WTC11 (cell line): ENCODE measurements around the gene B4GALT6. TPM values are rescaled to one million over a fixed set of nuclear protein-coding genes. Genes with fewer than 3 reads are reported as not detected.

Experiments
- ATAC-seq: fragments of 200-7000 bp; cut with Tn5 transposase; 2 replicates; pipeline ENCODE4 v1.10.0; 2021; ENCODE audit warnings: mild to moderate bottlenecking, moderate library complexity
- CTCF ChIA-PET: fragments of 300-600 bp; sonication (Branson Sonifier 250); formaldehyde crosslinking; loops from one replicate; lab custom pipeline; 2021; ENCODE audit warnings: antibody characterized with exemption; lab: Charles Lee
- POLR2A ChIA-PET: fragments of 350-600 bp; sonication (Branson Sonifier 250); formaldehyde crosslinking; loops from one replicate; lab custom pipeline; 2021; ENCODE audit warnings: antibody characterized with exemption; lab: Charles Lee
- DNase-seq: peaks from one replicate; pipeline ENCODE4 v3.0.0; 2021; ENCODE audit warnings: low spot score
- H3K27ac Mint-ChIP-seq: 2 replicates; pipeline ENCODE4 v1.8.0; 2021; ENCODE audit warnings: mixed read lengths
- H3K27me3 Mint-ChIP-seq: 2 replicates; pipeline ENCODE4 v1.8.0; 2021; ENCODE audit warnings: low read depth, mild to moderate bottlenecking, moderate library complexity, mixed read lengths
- H3K36me3 Mint-ChIP-seq: 2 replicates; pipeline ENCODE4 v1.8.0; 2021; ENCODE audit warnings: mixed read lengths
- H3K4me1 Mint-ChIP-seq: 2 replicates; pipeline ENCODE4 v1.8.0; 2022; ENCODE audit warnings: mixed read lengths
- H3K4me3 Mint-ChIP-seq: 2 replicates; pipeline ENCODE4 v1.8.0; 2021; ENCODE audit warnings: mild to moderate bottlenecking, moderate library complexity, mixed read lengths
- H3K9me3 Mint-ChIP-seq: 2 replicates; pipeline ENCODE4 v1.8.0; 2021; ENCODE audit warnings: mixed read lengths
- CREM ChIP-seq: sonication (generic); formaldehyde crosslinking; IDR thresholded peaks from 2 replicates; pipeline ENCODE4 v1.8.1; 2022; ENCODE audit warnings: mild to moderate bottlenecking, missing genetic modification reagents, moderate library complexity
- FOXK1 ChIP-seq: sonication (generic); formaldehyde crosslinking; IDR thresholded peaks from 2 replicates; pipeline ENCODE4 v1.8.0; 2022; ENCODE audit warnings: mild to moderate bottlenecking, moderate library complexity, missing genetic modification reagents
- GABPB1 ChIP-seq: sonication (generic); formaldehyde crosslinking; IDR thresholded peaks from 2 replicates; pipeline ENCODE4 v1.8.1; 2023; ENCODE audit warnings: mild to moderate bottlenecking, missing genetic modification reagents
- IRF2 ChIP-seq: sonication (generic); formaldehyde crosslinking; IDR thresholded peaks from 2 replicates; pipeline ENCODE4 v1.8.0; 2022; ENCODE audit warnings: low read depth, missing genetic modification reagents, borderline replicate concordance
- JAZF1 ChIP-seq: fragments of 250-450 bp; sonication (Bioruptor Pico); IDR thresholded peaks from 2 replicates; pipeline ENCODE4 v1.9.0; 2021; ENCODE audit warnings: moderate library complexity, mild to moderate bottlenecking, inconsistent platforms
- MYBL2 ChIP-seq: sonication (generic); formaldehyde crosslinking; IDR thresholded peaks from 2 replicates; pipeline ENCODE4 v1.8.1; 2023; ENCODE audit warnings: mild to moderate bottlenecking, moderate library complexity, missing genetic modification reagents
- NFYB ChIP-seq: sonication (generic); formaldehyde crosslinking; conservative IDR thresholded peaks from 2 replicates; pipeline ENCODE4 v1.8.0; 2022; ENCODE audit warnings: low read depth, missing genetic modification reagents
- NR1H2 ChIP-seq: sonication (generic); formaldehyde crosslinking; IDR thresholded peaks from 2 replicates; pipeline ENCODE4 v1.9.0; 2021; ENCODE audit warnings: mild to moderate bottlenecking, moderate library complexity, missing genetic modification reagents
- NR2C2 ChIP-seq: sonication (generic); formaldehyde crosslinking; IDR thresholded peaks from 2 replicates; pipeline ENCODE4 v1.8.0; 2022; ENCODE audit warnings: mild to moderate bottlenecking, missing genetic modification reagents
- OVOL2 ChIP-seq: fragments of 250-450 bp; sonication (Bioruptor Pico); IDR thresholded peaks from 2 replicates; pipeline ENCODE4 v1.9.0; 2021; ENCODE audit warnings: mild to moderate bottlenecking, borderline replicate concordance
- PRRX2 ChIP-seq: fragments of 250-450 bp; sonication (Bioruptor Pico); IDR thresholded peaks from 2 replicates; pipeline ENCODE4 v1.8.0; 2021; ENCODE audit warnings: mild to moderate bottlenecking
- SOX15 ChIP-seq: fragments of 250-450 bp; sonication (Bioruptor Pico); IDR thresholded peaks from 2 replicates; pipeline ENCODE4 v1.9.0; 2021; ENCODE audit warnings: mild to moderate bottlenecking
- ZNF219 ChIP-seq: sonication (generic); formaldehyde crosslinking; IDR thresholded peaks from 2 replicates; pipeline ENCODE4 v1.8.0; 2023; ENCODE audit warnings: missing genetic modification reagents, mild to moderate bottlenecking, borderline replicate concordance
- ZNF232 ChIP-seq: sonication (generic); formaldehyde crosslinking; IDR thresholded peaks from 2 replicates; pipeline ENCODE4 v1.8.0; 2022; ENCODE audit warnings: mild to moderate bottlenecking, missing genetic modification reagents
- ZNF317 ChIP-seq: sonication (generic); formaldehyde crosslinking; IDR thresholded peaks from 2 replicates; pipeline ENCODE4 v1.8.1; 2023; ENCODE audit warnings: low read depth, mild to moderate bottlenecking, moderate library complexity, missing genetic modification reagents, borderline replicate concordance
- total RNA-seq: library from RNA; stranded (reverse); gene quantifications from 3 replicates; pipeline ENCODE4 v1.2.3, GENCODE V29; 2021
- TF ChIP-seq, protein P1 (sequence below): sonication (generic); formaldehyde crosslinking; IDR thresholded peaks from 2 replicates; pipeline ENCODE4 v1.8.1; 2023; ENCODE audit warnings: mild to moderate bottlenecking, missing genetic modification reagents, moderate library complexity
- TF ChIP-seq, protein P2 (sequence below): fragments of 250-450 bp; sonication (Bioruptor Pico); IDR thresholded peaks from 2 replicates; pipeline ENCODE4 v1.9.0; 2021; ENCODE audit warnings: mild to moderate bottlenecking
- TF ChIP-seq, protein P3 (sequence below): sonication (generic); formaldehyde crosslinking; IDR thresholded peaks from 2 replicates; pipeline ENCODE4 v1.8.1; 2023; ENCODE audit warnings: mild to moderate bottlenecking, missing genetic modification reagents, moderate library complexity
- TF ChIP-seq, protein P4 (sequence below): sonication (generic); formaldehyde crosslinking; IDR thresholded peaks from 2 replicates; pipeline ENCODE4 v1.8.1; 2023; ENCODE audit warnings: mild to moderate bottlenecking, missing genetic modification reagents
- TF ChIP-seq, protein P5 (sequence below): sonication (generic); formaldehyde crosslinking; IDR thresholded peaks from 2 replicates; pipeline ENCODE4 v1.8.0; 2022; ENCODE audit warnings: missing genetic modification reagents
- TF ChIP-seq, protein P6 (sequence below): sonication (generic); formaldehyde crosslinking; IDR thresholded peaks from 2 replicates; pipeline ENCODE4 v1.8.1; 2022; ENCODE audit warnings: low read depth, mild to moderate bottlenecking, moderate library complexity, missing genetic modification reagents, borderline replicate concordance
- TF ChIP-seq, protein P7 (sequence below): fragments of 250-450 bp; sonication (Bioruptor Pico); IDR thresholded peaks from 2 replicates; pipeline ENCODE4 v1.9.0; 2021; ENCODE audit warnings: moderate library complexity, mild to moderate bottlenecking, inconsistent platforms, borderline replicate concordance
- TF ChIP-seq, protein P8 (sequence below): sonication (generic); formaldehyde crosslinking; IDR thresholded peaks from 2 replicates; pipeline ENCODE4 v1.8.0; 2022; ENCODE audit warnings: mild to moderate bottlenecking, missing genetic modification reagents

Gene B4GALT6
- total RNA-seq, 1 experiment from 2014 or later = 50.6 TPM

DNA sequence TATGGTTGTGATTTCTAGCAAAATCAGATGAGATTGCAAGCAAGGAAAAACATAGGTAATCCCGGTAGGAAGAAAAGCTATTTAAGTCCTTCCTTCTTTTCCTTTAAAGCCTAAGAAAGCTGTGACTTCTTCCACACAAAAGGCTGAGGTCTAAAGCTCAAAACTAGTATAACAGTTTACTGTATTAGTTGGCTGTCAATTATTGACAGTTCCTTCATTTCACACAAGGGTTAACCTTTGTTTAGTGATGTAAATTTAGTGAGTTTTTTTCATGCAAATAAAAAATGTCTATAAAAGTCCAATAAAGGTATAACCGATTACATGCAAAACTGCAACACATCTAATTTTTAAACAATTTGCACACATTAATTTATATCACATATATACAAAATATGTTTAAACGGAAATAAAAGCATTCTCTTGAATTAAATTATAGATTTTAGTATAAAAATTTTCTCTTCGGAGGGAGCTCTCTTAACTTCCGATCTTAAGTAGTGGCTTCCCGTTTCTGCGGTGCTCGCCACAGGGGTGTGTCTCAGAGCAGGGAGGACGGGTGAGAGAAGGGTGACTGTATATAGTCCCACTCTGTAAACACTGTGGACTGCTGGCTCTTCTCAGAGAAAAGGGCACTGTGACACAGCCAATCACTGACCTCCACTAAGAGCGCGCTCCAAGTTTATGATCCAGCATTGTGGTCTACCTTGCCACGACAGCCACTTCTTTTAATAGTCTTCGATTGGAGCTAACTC is 59.3 kb downstream of the B4GALT6 start (continued):
- TF ChIP-seq, protein P1, sequence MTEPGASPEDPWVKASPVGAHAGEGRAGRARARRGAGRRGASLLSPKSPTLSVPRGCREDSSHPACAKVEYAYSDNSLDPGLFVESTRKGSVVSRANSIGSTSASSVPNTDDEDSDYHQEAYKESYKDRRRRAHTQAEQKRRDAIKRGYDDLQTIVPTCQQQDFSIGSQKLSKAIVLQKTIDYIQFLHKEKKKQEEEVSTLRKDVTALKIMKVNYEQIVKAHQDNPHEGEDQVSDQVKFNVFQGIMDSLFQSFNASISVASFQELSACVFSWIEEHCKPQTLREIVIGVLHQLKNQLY (CRISPR knock-in tag) = no peak
- TF ChIP-seq ZNF317 = no peak
- TF ChIP-seq, protein P2, sequence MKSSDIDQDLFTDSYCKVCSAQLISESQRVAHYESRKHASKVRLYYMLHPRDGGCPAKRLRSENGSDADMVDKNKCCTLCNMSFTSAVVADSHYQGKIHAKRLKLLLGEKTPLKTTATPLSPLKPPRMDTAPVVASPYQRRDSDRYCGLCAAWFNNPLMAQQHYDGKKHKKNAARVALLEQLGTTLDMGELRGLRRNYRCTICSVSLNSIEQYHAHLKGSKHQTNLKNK (CRISPR knock-in tag) = no peak
- TF ChIP-seq, protein P3, sequence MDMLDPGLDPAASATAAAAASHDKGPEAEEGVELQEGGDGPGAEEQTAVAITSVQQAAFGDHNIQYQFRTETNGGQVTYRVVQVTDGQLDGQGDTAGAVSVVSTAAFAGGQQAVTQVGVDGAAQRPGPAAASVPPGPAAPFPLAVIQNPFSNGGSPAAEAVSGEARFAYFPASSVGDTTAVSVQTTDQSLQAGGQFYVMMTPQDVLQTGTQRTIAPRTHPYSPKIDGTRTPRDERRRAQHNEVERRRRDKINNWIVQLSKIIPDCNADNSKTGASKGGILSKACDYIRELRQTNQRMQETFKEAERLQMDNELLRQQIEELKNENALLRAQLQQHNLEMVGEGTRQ = no peak
- no peak for TF ChIP-seq JAZF1 (CRISPR knock-in tag)
- no peak for TF ChIP-seq NFYB (CRISPR knock-in tag)
- TF ChIP-seq IRF2 (CRISPR knock-in tag) = no peak
- TF ChIP-seq GABPB1 (CRISPR knock-in tag) = no peak
- TF ChIP-seq, protein P4, sequence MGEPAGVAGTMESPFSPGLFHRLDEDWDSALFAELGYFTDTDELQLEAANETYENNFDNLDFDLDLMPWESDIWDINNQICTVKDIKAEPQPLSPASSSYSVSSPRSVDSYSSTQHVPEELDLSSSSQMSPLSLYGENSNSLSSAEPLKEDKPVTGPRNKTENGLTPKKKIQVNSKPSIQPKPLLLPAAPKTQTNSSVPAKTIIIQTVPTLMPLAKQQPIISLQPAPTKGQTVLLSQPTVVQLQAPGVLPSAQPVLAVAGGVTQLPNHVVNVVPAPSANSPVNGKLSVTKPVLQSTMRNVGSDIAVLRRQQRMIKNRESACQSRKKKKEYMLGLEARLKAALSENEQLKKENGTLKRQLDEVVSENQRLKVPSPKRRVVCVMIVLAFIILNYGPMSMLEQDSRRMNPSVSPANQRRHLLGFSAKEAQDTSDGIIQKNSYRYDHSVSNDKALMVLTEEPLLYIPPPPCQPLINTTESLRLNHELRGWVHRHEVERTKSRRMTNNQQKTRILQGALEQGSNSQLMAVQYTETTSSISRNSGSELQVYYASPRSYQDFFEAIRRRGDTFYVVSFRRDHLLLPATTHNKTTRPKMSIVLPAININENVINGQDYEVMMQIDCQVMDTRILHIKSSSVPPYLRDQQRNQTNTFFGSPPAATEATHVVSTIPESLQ (CRISPR knock-in tag) = no peak
- TF ChIP-seq, protein P5, sequence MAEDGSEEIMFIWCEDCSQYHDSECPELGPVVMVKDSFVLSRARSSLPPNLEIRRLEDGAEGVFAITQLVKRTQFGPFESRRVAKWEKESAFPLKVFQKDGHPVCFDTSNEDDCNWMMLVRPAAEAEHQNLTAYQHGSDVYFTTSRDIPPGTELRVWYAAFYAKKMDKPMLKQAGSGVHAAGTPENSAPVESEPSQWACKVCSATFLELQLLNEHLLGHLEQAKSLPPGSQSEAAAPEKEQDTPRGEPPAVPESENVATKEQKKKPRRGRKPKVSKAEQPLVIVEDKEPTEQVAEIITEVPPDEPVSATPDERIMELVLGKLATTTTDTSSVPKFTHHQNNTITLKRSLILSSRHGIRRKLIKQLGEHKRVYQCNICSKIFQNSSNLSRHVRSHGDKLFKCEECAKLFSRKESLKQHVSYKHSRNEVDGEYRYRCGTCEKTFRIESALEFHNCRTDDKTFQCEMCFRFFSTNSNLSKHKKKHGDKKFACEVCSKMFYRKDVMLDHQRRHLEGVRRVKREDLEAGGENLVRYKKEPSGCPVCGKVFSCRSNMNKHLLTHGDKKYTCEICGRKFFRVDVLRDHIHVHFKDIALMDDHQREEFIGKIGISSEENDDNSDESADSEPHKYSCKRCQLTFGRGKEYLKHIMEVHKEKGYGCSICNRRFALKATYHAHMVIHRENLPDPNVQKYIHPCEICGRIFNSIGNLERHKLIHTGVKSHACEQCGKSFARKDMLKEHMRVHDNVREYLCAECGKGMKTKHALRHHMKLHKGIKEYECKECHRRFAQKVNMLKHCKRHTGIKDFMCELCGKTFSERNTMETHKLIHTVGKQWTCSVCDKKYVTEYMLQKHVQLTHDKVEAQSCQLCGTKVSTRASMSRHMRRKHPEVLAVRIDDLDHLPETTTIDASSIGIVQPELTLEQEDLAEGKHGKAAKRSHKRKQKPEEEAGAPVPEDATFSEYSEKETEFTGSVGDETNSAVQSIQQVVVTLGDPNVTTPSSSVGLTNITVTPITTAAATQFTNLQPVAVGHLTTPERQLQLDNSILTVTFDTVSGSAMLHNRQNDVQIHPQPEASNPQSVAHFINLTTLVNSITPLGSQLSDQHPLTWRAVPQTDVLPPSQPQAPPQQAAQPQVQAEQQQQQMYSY = no peak

DNA sequence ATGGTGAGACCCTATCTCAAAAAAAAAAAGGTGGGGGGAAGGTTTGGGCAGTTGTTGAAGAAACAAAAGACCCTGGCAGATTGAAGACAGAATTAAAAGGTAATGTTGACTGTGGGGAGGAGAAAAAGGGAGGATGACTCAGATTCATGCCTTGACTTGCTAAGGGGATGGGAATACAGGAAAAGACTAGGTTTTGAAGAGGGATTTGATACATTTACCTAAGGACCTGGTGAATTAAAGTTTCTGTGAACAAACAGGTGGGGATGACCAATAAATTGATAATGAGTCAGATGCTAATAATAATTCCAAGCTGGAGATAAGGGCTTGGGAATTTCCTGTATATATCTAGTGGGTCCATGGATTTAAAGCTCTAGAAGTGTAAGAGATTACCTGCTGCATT is 65.1 kb downstream of the B4GALT6 start:
- CTCF ChIA-PET = interaction anchor here (1.4 kb wide), 1 partner anchor 9 kb away, joined by 4 read pairs; no protein-coding TSS in a partner anchor
- no peaks in the 10 kb centered on the region for H3K27me3 Mint-ChIP-seq
- peaks cover 14% of the 10 kb centered on the region for H3K4me1 Mint-ChIP-seq
- TF ChIP-seq ZNF219 (CRISPR knock-in tag) (no peak), SOX15 (no peak), FOXK1 (no peak), NR2C2 (CRISPR knock-in tag) (no peak), OVOL2 (CRISPR knock-in tag) (no peak), MYBL2 (CRISPR knock-in tag) (no peak), PRRX2 (CRISPR knock-in tag) (no peak), CREM (CRISPR knock-in tag) (no peak), NR1H2 (CRISPR knock-in tag) (no peak), ZNF232 (CRISPR knock-in tag) (no peak)
- TF ChIP-seq, protein P6, sequence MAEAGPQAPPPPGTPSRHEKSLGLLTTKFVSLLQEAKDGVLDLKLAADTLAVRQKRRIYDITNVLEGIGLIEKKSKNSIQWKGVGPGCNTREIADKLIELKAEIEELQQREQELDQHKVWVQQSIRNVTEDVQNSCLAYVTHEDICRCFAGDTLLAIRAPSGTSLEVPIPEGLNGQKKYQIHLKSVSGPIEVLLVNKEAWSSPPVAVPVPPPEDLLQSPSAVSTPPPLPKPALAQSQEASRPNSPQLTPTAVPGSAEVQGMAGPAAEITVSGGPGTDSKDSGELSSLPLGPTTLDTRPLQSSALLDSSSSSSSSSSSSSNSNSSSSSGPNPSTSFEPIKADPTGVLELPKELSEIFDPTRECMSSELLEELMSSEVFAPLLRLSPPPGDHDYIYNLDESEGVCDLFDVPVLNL (CRISPR knock-in tag) = no peak
- TF ChIP-seq, protein P7, sequence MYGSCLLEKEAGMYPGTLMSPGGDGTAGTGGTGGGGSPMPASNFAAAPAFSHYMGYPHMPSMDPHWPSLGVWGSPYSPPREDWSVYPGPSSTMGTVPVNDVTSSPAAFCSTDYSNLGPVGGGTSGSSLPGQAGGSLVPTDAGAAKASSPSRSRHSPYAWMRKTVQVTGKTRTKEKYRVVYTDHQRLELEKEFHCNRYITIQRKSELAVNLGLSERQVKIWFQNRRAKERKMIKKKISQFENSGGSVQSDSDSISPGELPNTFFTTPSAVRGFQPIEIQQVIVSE (CRISPR knock-in tag) = no peak
- TF ChIP-seq, protein P8, sequence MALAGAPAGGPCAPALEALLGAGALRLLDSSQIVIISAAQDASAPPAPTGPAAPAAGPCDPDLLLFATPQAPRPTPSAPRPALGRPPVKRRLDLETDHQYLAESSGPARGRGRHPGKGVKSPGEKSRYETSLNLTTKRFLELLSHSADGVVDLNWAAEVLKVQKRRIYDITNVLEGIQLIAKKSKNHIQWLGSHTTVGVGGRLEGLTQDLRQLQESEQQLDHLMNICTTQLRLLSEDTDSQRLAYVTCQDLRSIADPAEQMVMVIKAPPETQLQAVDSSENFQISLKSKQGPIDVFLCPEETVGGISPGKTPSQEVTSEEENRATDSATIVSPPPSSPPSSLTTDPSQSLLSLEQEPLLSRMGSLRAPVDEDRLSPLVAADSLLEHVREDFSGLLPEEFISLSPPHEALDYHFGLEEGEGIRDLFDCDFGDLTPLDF = no peak

More for the DNA sequence above, 65.1 kb downstream of the B4GALT6 start:
- H3K36me3 Mint-ChIP-seq = no peaks in the 10 kb centered on the region
- no peak for ATAC-seq
- no peaks in the 10 kb centered on the region; the same call in 1 of the 2 replicates for H3K9me3 Mint-ChIP-seq
- no peak overlapping the region for H3K27ac Mint-ChIP-seq
- H3K4me3 Mint-ChIP-seq = no peak overlapping the region
- POLR2A ChIA-PET = no interaction called here
- DNase-seq = no peak
